Stimulated activated CD8-positive, alpha-beta memory T cell treated with anti-CD3 and anti-CD28 coated beads, Interleukin-2, amount 100 ng/mL, for 48 hours (primary cell): Measurements from ENCODE around the gene VSTM1.
"Not testable (repeated sequence)": the region's sequence is repeated elsewhere in the genome, so short reads cannot be mapped to it uniquely, and the experiment has no call there.

Experiments used
- DNase-seq, 2 donors: peaks; one replicate each; pipeline ENCODE4 v3.0.0-alpha.2; 2020; ENCODE audit warnings: low read depth in 2 of 2

Gene VSTM1

GRCh38 chr19:54063350-54064116, at the start of gene VSTM1:
Gene VSTM1, minus strand, starts transcription at chr19:54063897. Its CDS starts 120 bp downstream, at chr19:54063777.
- DNase-seq: no peak

- DNase-seq: no peak
Measured at GRCh38 chr19:54109651-54110050, 46.0 kb upstream of the VSTM1 start.

GRCh38 chr19:54108496-54108895, 44.8 kb upstream of the VSTM1 start:
- no peak for DNase-seq

GRCh38 chr19:54107876-54108490, 44.3 kb upstream of the VSTM1 start:
- DNase-seq: no peak

GRCh38 chr19:54106716-54107115, 43.0 kb upstream of the VSTM1 start:
- DNase-seq: no peak

GRCh38 chr19:54105796-54106195, 42.1 kb upstream of the VSTM1 start:
- no peak for DNase-seq

GRCh38 chr19:54104998-54105715, 41.5 kb upstream of the VSTM1 start:
- no peak for DNase-seq

GRCh38 chr19:54102421-54103169, 38.9 kb upstream of the VSTM1 start, which contains the start of gene NDUFA3:
Gene NDUFA3, plus strand, starts transcription at chr19:54102855. Its CDS starts 24 bp downstream, at chr19:54102879.
- DNase-seq: peak; percentile 93 to 95

GRCh38 chr19:54100561-54100960, 36.9 kb upstream of the VSTM1 start, which contains the start of gene OSCAR:
Gene OSCAR, minus strand, starts transcription at chr19:54100803. Its CDS starts 11 bp downstream, at chr19:54100792.
- no peak for DNase-seq

GRCh38 chr19:54099903-54100255, 36.2 kb upstream of the VSTM1 start:
- DNase-seq: not testable (repeated sequence)

GRCh38 chr19:54099190-54099902, 35.6 kb upstream of the VSTM1 start:
- DNase-seq: no peak

GRCh38 chr19:54096617-54097106, 33.0 kb upstream of the VSTM1 start:
- DNase-seq: no peak

GRCh38 chr19:54095859-54096616, 32.3 kb upstream of the VSTM1 start:
- DNase-seq: peak in 1 of 2 donors; percentile 39

GRCh38 chr19:54095136-54095858, 31.6 kb upstream of the VSTM1 start:
- no peak for DNase-seq

- no peak for DNase-seq
Measured at GRCh38 chr19:54094426-54095000, 30.8 kb upstream of the VSTM1 start.

GRCh38 chr19:54084410-54084809, 20.7 kb upstream of the VSTM1 start:
- no peak for DNase-seq

- no peak for DNase-seq
Measured at GRCh38 chr19:54081032-54081431, 17.3 kb upstream of the VSTM1 start, which contains the start of gene TARM1. Gene TARM1, minus strand, starts transcription at chr19:54081365. Its CDS starts 25 bp downstream, at chr19:54081340.

GRCh38 chr19:54077334-54077733, 13.6 kb upstream of the VSTM1 start:
- no peak for DNase-seq

GRCh38 chr19:54074851-54075250, 11.2 kb upstream of the VSTM1 start:
- no peak for DNase-seq
